Naive thymus-derived CD4-positive, alpha-beta T cell (primary cell): Measurements from ENCODE around the gene POM121. TPM values are rescaled to one million over a fixed set of nuclear protein-coding genes. Genes with fewer than 3 reads are reported as not detected.
"Not testable (repeated sequence)": the region's sequence is repeated elsewhere in the genome, so short reads cannot be mapped to it uniquely, and the experiment has no call there.

Experiments used
- ATAC-seq: fragments of 150-1000 bp; cut with Tn5 transposase; 2 replicates; pipeline ENCODE4 v1.10.0; 2021; ENCODE audit warnings: mild to moderate bottlenecking, moderate library complexity
- CTCF ChIA-PET: fragments of 350-600 bp; sonication (Branson Sonifier 250); formaldehyde crosslinking; loops from one replicate; lab custom pipeline; 2021; ENCODE audit warnings: antibody characterized with exemption; lab: Charles Lee
- POLR2A ChIA-PET: fragments of 350-600 bp; sonication (Branson Sonifier 250); formaldehyde crosslinking; loops from one replicate; lab custom pipeline; 2021; ENCODE audit warnings: antibody characterized with exemption, inconsistent platforms; lab: Charles Lee
- DNase-seq, 9 donors: peaks; one replicate each; pipeline versions ENCODE4 v3.0.0 to v3.0.0-alpha.2; 2020 to 2022; ENCODE audit warnings: mixed read lengths in 1 of 9
- H3K27ac ChIP-seq: one replicate; pipeline ENCODE4 v1.7.0; 2013; ENCODE audit warnings: mild to moderate bottlenecking, low read depth, low read length, moderate library complexity
- H3K27me3 ChIP-seq, 2 donors: one replicate each; pipeline ENCODE4 v1.7.0; 2013; ENCODE audit warnings: low read length in 2 of 2, mild to moderate bottlenecking in 2 of 2, moderate library complexity in 2 of 2; ENCODE audit not compliant: control insufficient read depth in 2 of 2, insufficient read depth in 2 of 2
- H3K36me3 ChIP-seq, 3 experiments: 1 replicate in 2 of 3; 2 replicates in 1 of 3; pipeline ENCODE4 v1.7.0; 2013; ENCODE audit warnings: low read length in 3 of 3, mild to moderate bottlenecking in 3 of 3, moderate library complexity in 1 of 3; ENCODE audit not compliant: insufficient read depth in 3 of 3, control insufficient read depth in 2 of 3
- H3K4me1 ChIP-seq, 2 donors: one replicate each; pipeline ENCODE4 v1.7.0; 2013; ENCODE audit warnings: low read length in 2 of 2, mild to moderate bottlenecking in 2 of 2, moderate library complexity in 1 of 2; ENCODE audit not compliant: control insufficient read depth in 2 of 2, insufficient read depth in 2 of 2
- H3K4me3 ChIP-seq: 2 replicates; pipeline ENCODE4 v1.7.0; 2013; ENCODE audit warnings: mild to moderate bottlenecking, low read length
- H3K9me3 ChIP-seq, 3 experiments: 1 replicate in 2 of 3; 2 replicates in 1 of 3; pipeline ENCODE4 v1.7.0; 2013; ENCODE audit warnings: low read length in 3 of 3; ENCODE audit not compliant: control insufficient read depth in 2 of 3
- H3K27ac Mint-ChIP-seq, 9 donors: one replicate each; pipeline ENCODE4 v1.8.0; 2020 to 2022; ENCODE audit warnings: mixed read lengths in 9 of 9, mild to moderate bottlenecking in 8 of 9, moderate library complexity in 5 of 9, inconsistent platforms in 2 of 9
- H3K27me3 Mint-ChIP-seq, 5 donors: one replicate each; pipeline ENCODE4 v1.8.0; 2021 to 2022; ENCODE audit warnings: mixed read lengths in 5 of 5, mild to moderate bottlenecking in 1 of 5
- H3K36me3 Mint-ChIP-seq, 5 donors: one replicate each; pipeline ENCODE4 v1.8.0; 2020 to 2022; ENCODE audit warnings: mixed read lengths in 5 of 5, mild to moderate bottlenecking in 3 of 5, inconsistent platforms in 1 of 5
- H3K4me1 Mint-ChIP-seq, 7 donors: one replicate each; pipeline ENCODE4 v1.8.0; 2020 to 2022; ENCODE audit warnings: mixed read lengths in 7 of 7, mild to moderate bottlenecking in 3 of 7, inconsistent platforms in 1 of 7
- H3K4me3 Mint-ChIP-seq, 10 donors: one replicate each; pipeline ENCODE4 v1.8.0; 2020 to 2022; ENCODE audit warnings: mild to moderate bottlenecking in 10 of 10, mixed read lengths in 10 of 10, moderate library complexity in 6 of 10, inconsistent platforms in 2 of 10
- H3K9me3 Mint-ChIP-seq, 11 donors: one replicate each; pipeline ENCODE4 v1.8.0; 2020 to 2022; ENCODE audit warnings: mixed read lengths in 11 of 11, mild to moderate bottlenecking in 4 of 11, inconsistent platforms in 1 of 11, moderate library complexity in 1 of 11
- intact Hi-C, 2 donors: fragments of 100-400 bp; cut with micrococcal nuclease; formaldehyde crosslinking; loops; one replicate each; pipeline ENCODE4 v1.15.1; 2023
- polyA plus RNA-seq, 2 donors: library from polyadenylated mRNA; unstranded; fragments of 300-500 nt; fragmentation: Illumina TruSeq; gene quantifications; one replicate each; pipeline ENCODE4 v1.2.3, GENCODE V29; 2021
- total RNA-seq, 6 experiments: library from RNA in 5 of 6; stranded (reverse) in 5 of 6; gene quantifications; 1 replicate in 5 of 6; 2 replicates in 1 of 6; pipeline ENCODE4 v1.2.3 and lab custom pipeline; 2021 to 2026

Gene POM121
- total and polyA plus RNA-seq, 7 experiments from 2014 or later: 10.9 to 73.4 (median 63.4) TPM

DNA sequence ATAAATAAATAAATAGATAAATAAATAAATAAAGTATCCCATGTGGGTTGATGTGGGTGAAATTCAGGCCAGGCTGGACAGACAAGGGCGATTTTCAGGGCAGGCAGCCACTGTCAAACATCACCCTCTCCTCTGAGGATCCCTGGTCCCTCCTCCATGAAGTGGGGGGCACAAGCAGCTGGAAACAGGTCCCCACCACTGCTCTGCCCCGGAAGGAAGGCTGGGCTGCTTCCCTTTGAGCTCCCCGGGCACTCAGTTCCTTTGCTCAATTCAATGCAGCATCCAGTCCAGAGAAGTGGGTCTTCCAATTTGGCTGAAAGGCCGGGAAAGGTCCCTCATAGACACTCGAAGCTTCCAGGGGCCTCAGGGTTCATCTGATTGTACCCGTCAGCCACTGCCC, 55.5 kb downstream of the POM121 start:
- intact Hi-C loops, H3K4me3 Mint-ChIP-seq: not testable (repeated sequence)

DNA sequence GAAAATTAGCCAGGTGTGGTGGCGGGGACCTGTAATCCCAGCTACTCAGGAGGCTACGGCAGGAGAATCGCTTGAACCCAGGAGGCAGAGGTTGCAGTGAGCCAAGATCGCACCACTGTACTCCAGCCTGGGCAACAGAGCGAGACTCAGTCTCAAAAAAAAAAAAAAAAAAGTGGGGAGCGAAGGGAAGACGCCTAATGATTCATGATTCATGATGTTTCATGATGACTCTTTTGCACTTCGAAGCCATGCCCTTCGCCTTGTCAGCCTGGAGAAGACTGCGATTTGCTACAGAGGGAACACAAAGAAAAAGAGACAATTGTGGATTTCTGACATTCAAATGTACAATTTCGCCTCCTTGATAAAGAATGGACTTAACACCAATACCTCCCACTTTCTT, 57.2 kb downstream of the POM121 start:
- H3K4me1 Mint-ChIP-seq, H3K9me3 ChIP-seq, H3K27me3 ChIP-seq, H3K9me3 Mint-ChIP-seq, CTCF ChIA-PET, H3K36me3 Mint-ChIP-seq, DNase-seq, H3K27ac ChIP-seq, H3K27ac Mint-ChIP-seq, intact Hi-C loops, H3K27me3 Mint-ChIP-seq, ATAC-seq, H3K4me1 ChIP-seq, H3K36me3 ChIP-seq, H3K4me3 ChIP-seq, POLR2A ChIA-PET, H3K4me3 Mint-ChIP-seq: not testable (repeated sequence)

More for the DNA sequence above, 55.5 kb downstream of the POM121 start:
- DNase-seq, H3K4me1 Mint-ChIP-seq, H3K27ac Mint-ChIP-seq, H3K27me3 ChIP-seq, H3K27me3 Mint-ChIP-seq, CTCF ChIA-PET, ATAC-seq, H3K36me3 ChIP-seq, H3K9me3 ChIP-seq, H3K4me3 ChIP-seq, H3K4me1 ChIP-seq, POLR2A ChIA-PET, H3K36me3 Mint-ChIP-seq, H3K27ac ChIP-seq, H3K9me3 Mint-ChIP-seq: not testable (repeated sequence)

DNA sequence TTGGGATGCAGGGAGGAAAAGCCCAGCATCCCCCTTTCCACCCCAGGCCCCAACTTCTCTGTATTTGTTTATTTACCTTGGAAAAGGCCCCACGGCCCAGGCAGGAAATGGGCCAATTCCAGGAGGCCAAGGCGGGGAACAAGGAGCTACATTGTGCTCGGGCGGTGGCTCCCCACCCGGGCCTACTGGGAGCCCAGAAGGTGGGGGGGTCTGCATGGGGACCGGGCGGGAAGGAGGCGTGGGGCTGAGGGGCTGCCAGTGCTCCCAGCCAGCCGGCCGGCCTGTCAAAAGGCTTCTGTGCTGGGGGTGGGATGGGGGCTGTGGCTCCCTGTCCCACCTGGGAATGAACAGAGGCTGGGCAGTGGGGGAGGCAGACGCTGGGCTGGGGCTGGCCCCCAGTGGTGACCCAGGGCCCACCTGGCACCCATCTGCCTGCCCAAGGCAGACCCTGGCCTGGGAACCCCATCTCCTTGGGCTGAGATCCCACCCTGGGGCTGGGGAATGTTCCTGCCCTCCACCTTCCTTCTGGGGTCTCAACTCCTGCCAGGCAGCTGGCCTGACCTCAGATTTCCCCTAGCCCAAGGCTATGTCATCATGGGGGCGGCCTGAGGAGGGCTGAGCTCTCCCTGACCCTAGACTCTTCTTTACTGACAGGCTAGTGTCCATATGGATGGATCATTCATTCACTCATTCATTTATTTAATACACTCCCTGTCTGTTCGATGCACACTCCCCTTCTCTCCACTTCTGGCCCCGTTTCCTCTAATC, 65.4 kb downstream of the POM121 start:
- H3K27me3 ChIP-seq, H3K4me3 ChIP-seq, ATAC-seq, H3K36me3 Mint-ChIP-seq, POLR2A ChIA-PET, H3K4me1 ChIP-seq, H3K36me3 ChIP-seq, H3K4me3 Mint-ChIP-seq, CTCF ChIA-PET, H3K4me1 Mint-ChIP-seq, H3K9me3 Mint-ChIP-seq, H3K9me3 ChIP-seq, H3K27ac ChIP-seq, intact Hi-C loops, H3K27me3 Mint-ChIP-seq, H3K27ac Mint-ChIP-seq: not testable (repeated sequence)
- DNase-seq: peak in 1 of 9 donors; percentile 7

DNA sequence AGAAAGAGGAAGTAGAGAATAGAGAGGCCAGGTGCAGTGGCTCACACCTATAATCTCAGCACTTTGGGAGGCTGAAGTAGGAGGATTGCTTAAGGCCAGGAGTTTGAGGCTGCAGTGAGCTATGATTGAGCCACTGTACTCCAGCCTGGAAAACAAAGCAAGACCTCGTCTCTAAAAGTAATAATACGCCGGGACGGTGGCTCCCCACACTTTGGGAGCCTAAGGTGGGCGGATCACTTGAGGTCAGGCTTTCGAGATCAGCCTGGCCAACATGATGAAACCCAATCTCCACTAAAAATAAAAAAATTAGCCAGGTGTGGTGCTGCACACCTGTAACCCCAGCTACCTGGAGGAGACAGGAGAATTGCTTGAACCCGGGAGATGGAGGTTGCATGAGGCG, 70.6 kb downstream of the POM121 start:
- ATAC-seq, H3K27ac ChIP-seq, intact Hi-C loops: not testable (repeated sequence)

DNA sequence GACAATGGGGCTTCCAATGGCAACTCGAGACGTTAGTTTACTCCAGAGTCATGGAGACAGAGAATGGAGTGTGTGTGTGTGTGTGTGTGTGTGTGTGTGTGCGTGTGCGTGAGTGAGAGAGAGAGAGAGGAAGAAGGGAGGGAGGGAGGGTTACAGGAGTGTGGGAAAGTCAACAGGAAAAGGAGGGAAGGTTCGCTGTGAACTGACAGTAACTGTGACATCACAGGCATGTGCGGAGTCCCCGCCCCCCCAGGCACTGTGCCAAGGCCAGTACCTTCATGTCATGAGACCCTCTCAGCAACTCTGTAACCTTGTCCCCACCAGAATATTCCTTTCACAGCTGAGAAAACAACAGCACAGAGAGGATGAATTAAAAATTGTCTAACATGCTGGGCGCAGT, 72.6 kb downstream of the POM121 start:
- H3K4me3 Mint-ChIP-seq, intact Hi-C loops, H3K36me3 Mint-ChIP-seq, H3K4me1 Mint-ChIP-seq, POLR2A ChIA-PET, H3K4me1 ChIP-seq, H3K27me3 ChIP-seq, H3K9me3 ChIP-seq, H3K36me3 ChIP-seq, H3K27ac ChIP-seq, CTCF ChIA-PET, H3K4me3 ChIP-seq, ATAC-seq, DNase-seq, H3K27me3 Mint-ChIP-seq, H3K9me3 Mint-ChIP-seq: not testable (repeated sequence)
- peak overlapping the region in 1 of 9 donors; percentile 59 for H3K27ac Mint-ChIP-seq

More for the DNA sequence above, 70.6 kb downstream of the POM121 start:
- H3K27me3 ChIP-seq, H3K4me1 Mint-ChIP-seq, H3K4me3 Mint-ChIP-seq, H3K27ac Mint-ChIP-seq, POLR2A ChIA-PET, H3K9me3 ChIP-seq, DNase-seq, H3K9me3 Mint-ChIP-seq, H3K4me1 ChIP-seq, H3K36me3 ChIP-seq, H3K27me3 Mint-ChIP-seq, H3K4me3 ChIP-seq, H3K36me3 Mint-ChIP-seq, CTCF ChIA-PET: not testable (repeated sequence)

DNA sequence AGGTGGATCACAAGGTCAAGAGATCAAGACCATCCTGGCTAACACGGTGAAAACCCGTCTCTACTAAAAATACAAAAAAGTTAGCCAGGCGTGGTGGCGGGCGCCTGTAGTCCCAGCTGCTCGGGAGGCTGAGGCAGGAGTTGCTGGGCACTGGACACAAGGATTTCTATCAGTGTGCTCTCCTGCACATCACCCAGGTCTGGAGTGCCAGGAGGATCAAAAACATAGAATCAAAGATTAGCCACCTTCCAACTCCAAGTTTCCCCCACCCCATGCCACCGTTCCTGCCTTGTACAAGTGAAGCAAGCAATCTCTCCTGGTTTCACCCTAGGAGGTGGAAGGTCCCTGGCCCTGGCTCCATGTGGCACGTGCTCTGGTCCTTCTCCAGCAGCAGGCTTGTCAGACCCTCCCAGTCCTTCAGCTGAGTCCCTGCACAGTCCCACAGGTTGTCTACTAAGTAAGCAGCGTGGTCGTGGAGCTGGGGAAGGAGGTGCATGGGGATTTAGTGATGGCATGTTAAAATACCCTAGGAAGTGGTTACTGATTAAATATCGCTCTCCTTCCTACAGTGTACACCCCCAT, 73.1 kb downstream of the POM121 start:
- intact Hi-C loops, H3K4me3 ChIP-seq, H3K4me3 Mint-ChIP-seq: not testable (repeated sequence)

More for the DNA sequence above, 73.1 kb downstream of the POM121 start:
- H3K9me3 Mint-ChIP-seq, H3K9me3 ChIP-seq, POLR2A ChIA-PET, H3K4me1 Mint-ChIP-seq, H3K4me1 ChIP-seq, H3K27me3 ChIP-seq, H3K27ac ChIP-seq, ATAC-seq, H3K36me3 Mint-ChIP-seq, H3K27ac Mint-ChIP-seq, CTCF ChIA-PET, H3K36me3 ChIP-seq, DNase-seq, H3K27me3 Mint-ChIP-seq: not testable (repeated sequence)
